Stimulated activated naive CD4-positive, alpha-beta T cell treated with Interleukin-2 at 50 U/mL for 16 hours (primary cell): ENCODE results near the gene DLG2.
"Not testable (repeated sequence)": the region's sequence is repeated elsewhere in the genome, so short reads cannot be mapped to it uniquely, and the experiment has no call there.

ENCODE experiments used
- DNase-seq: peaks from one replicate; lab custom pipeline; 2025; lab: John Stamatoyannopoulos, UW

DLG2 gene

GRCh38 chr11:83635166-83635565 lies 1992.0 kb downstream of the DLG2 start:
- no peak for DNase-seq

GRCh38 chr11:83630211-83630610 lies 1996.9 kb downstream of the DLG2 start:
- DNase-seq: no peak

DNA sequence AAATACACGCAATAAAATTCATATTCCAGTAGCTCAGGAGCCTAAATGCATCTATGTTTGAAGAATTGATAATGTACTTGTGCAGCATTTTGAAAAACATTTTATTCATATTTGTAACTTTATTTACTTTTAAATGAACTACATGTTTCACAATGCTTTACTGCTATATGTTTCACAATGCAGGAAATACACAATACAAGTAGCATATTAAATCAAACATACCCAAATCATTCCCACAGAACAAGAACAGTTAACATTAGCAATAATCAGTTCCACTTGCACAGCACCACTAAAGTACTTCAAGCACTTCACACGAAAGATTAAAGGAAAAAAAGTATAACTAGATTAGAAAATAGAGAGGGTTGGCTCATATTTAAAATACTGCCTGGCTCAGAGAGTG lies 1997.4 kb downstream of the DLG2 start:
- DNase-seq: no peak

DNA sequence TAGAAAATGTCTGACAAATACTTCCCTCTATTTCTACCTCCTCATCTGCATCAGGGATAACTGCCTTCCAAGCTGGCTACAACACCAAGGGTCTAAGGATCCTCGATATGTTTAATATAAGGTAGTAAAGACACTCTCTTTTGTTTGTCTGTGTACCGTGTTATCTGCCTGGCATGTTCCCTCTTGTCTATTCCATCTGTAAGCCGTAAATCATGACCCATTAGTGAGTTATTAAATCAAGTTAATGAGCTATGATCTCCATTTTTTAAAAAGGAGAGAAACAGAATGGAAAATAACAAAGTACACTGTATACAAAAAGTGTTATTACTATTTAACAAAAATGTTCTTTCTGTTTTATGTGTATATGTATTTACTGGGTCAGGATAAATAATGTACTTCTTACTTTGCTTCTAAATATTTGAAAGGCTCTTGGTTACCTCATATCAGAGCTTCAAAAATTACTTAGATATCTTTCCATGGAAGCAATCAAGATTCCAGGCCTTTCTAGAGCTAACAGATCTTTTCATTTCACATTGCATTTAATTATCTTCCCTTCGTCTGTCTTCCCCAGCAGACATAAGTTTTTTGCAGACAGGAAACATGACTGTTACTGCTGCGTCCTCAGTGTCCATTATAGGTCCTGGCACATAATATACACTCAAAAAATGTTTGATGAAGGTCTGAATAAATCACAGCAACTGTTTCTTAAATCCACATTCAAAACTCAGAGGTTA lies 1998.4 kb downstream of the DLG2 start:
- no peak for DNase-seq

- no peak for DNase-seq
Measured at GRCh38 chr11:83625336-83625735, 2001.8 kb downstream of the DLG2 start.

GRCh38 chr11:83617671-83618070 lies 2009.5 kb downstream of the DLG2 start:
- no peak for DNase-seq

DNA sequence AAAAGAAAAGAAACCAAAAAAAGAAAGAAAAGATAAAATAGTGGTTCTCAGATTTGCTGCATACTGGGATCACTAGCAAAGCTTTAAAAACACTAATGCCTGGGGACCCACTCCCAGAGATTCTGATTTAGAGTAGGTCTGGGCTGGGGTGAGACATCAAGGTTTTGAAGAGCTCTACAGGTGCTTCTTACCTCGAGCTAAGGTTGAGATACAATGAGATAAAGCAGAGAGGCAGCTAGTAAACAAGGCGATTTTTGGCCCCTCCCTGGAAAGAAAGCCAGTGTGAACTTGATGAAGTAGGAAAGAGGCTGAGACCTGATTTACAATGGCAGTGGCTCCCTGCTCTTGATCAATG lies 2013.4 kb downstream of the DLG2 start:
- no peak for DNase-seq

DNA sequence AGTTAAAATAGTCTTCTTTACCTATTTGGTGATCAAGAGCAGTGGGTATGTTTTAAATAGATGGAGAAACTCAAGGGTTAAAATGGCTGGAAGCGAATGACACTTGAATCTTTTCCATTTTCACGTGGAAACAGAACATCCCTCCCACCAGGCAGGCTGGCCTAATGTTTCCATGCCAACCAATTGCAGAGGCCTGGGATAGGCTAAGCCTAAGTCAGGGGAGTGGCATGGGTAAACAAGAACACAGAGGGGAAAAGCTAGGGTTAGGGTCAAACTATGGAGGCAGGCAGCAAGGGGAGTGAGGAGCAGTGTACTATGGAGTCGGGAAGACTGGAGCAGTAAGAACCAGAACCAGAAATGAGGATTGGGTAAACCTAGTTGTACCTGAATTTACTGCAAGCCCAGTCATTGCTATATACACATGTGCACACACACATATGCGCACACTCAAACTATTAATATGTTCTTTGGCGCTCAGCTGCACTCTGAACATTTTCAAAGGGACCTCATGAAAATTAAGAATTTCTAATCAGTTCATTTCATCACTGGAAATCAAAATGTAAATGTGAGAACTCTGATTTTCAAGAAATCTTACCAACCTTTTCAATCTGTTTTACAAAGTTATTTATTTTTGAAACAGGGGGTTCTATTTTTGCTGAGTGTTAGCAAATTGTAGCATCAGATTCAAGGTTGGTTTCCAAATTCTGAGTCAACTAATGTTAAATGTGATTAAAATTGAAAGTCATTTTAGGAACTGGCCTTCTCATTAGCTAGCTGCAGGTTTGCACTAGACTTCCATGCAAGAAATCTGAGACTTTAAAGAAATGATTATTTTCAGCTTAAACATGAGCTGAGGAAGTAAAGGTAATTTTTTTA lies 2014.0 kb downstream of the DLG2 start:
- DNase-seq: no peak

GRCh38 chr11:83611600-83611999 lies 2015.5 kb downstream of the DLG2 start:
- no peak for DNase-seq

DNA sequence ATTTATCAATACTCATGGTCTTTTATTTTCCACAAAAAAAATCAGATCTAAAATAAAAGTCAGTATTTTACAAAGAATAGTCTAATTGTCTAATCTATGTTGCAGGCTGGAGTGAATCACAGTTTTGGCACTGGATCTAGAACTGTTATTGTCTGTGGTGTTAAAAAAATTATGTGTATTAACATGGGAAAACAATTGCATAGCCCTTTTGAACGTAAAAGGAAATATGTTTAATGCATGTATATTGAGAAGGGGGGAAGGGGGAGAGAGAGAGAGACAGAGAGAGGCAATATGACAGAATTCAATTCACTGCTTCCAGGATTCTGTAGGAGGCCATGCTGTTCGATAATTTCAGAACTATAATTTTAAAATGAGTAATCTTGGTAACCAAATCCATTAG lies 2016.1 kb downstream of the DLG2 start:
- DNase-seq: no peak

DNA sequence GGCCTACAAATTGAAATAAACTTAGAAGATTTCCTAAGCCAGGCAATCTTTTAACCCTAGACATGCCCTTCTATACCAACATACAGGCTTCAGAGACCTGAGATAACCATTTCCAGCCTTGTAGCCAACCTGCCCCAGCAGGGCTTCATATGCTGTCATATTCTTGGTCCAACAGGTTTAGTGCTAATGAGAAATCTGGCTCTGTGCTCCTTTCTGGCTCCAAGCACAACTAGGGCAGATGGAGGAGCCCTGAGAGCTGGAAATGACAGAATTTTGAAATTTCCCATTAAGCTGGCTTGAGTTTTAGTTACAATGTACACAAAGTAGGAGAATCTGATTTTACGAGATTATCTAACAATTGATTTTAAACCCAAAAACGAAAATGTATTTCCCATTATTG lies 2018.0 kb downstream of the DLG2 start:
- no peak for DNase-seq

DNA sequence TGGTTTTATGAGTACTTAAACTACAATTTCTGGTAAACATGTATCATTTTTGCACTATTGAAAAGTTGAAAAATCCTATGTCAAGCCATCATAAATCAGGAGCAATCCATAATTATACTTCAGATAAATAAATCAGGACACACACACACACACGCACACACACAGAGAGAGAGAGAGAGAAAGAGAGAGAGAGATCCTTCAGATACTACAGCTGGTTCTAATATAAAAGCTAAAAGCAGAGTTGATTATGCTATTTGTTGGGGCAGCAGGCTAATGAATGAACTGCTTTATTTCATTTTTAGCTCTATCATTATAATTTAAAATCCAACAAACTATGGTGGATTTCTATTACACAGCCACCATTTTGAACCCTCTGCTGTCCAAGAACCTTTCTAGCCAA lies 2018.6 kb downstream of the DLG2 start:
- DNase-seq: no peak

DNA sequence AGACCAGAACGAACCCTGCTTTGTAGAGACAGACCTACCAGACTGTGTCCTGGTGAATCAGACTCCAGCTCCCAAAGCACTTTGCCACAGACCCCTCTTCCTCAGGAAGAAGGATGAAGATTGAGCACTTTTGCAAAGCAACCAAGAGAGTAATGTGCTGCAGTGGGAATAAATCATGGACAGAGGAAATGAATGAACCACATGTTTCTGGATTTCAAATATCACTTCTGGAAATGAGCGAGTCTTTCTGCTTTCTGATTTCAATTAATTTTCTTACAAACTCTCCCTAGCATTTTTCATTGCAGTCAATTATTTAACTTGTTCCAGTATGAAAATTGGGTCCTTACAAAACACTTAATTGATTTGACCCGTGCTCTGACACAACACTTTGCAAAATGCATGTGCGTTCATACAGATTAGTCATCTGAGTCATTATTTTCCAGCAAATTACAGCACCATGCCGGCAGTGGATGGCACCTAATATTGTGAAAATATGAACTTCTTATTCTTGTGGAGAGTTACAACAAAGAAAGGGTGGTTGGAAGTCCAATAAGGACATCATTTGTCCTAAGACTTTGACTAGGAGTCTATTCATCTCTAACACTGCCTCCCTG lies 2025.1 kb downstream of the DLG2 start:
- no peak for DNase-seq

DNA sequence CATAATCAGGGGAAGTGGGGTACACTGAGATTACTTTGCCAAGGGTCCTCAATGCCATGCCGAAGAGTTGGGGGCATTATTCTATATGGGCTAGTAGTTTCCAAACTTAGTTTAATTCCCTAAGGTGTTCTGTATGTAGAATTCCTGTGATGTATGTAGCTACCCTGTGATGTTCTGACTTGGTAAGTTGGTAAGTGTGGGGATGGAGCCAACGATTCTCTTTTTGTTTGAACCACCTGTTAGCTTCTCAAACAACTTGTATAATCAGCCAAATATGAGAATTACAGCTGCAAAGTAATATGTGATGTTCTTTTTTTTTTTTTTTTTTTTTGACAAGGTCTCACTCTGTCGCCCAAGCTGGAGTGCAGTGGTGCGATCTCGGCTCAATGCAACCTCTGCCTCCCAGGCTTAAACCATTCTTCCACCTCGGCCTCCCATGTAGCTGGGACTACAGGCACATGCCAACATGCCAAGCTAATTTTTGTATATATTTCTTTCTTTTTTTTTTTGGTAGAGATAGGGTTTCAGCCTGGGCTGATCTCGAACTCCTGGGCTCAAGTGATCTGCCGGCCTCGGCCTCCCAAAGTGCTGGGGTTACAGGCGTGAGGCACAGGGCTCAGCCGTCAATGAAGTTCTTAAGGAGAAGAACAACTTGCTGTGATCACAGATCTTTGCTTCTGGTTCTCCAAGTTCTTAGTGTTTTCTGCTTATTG lies 2025.8 kb downstream of the DLG2 start:
- no peak for DNase-seq

GRCh38 chr11:83600661-83601060 lies 2026.5 kb downstream of the DLG2 start:
- no peak for DNase-seq

DNA sequence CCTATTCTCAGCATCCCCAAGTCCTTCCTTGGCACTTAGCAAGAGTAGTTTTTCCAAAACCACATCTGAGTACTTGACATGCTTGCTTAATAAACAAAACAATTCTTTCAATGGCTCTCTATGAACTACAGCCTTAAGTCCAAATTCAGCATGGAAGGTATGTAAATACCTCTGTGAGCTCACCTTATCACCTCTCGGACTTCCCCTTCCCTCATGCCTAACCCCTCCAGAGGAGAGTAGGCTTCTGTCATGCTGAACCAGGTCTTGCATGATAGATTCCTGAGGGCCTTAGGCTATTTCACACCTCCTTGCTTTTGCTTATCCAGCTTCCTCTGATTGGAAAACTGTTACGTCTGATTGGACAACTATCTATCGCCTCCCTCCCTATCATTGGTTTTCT lies 2028.1 kb downstream of the DLG2 start:
- no peak for DNase-seq

DNA sequence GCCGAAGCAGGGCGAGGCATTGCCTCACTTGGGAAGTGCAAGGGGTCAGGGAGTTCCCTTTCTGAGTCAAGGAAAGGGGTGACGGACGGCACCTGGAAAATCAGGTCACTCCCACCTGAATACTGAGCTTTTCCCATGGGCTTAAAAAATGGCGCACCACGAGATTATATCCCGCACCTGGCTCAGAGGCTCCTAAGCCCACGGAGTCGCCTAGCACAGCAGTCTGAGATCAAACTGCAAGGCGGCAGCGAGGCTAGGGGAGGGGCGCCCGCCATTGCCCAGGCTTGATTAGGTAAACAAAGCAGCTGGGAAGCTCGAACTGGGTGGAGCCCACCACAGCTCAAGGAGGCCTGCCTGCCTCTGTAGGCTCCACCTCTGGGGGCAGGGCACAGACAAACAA lies 2039.3 kb downstream of the DLG2 start:
- DNase-seq: not testable (repeated sequence)

- no peak for DNase-seq
Measured at GRCh38 chr11:83583757-83584366, 2043.3 kb downstream of the DLG2 start.

- no peak for DNase-seq
Measured at GRCh38 chr11:83574519-83574918, 2052.6 kb downstream of the DLG2 start.

GRCh38 chr11:83572581-83573496 lies 2054.3 kb downstream of the DLG2 start:
- DNase-seq: no peak

GRCh38 chr11:83571302-83571701 lies 2055.8 kb downstream of the DLG2 start:
- no peak for DNase-seq
